Panc1 (cell line): ENCODE data around the gene SLC16A1. TPM values are rescaled to one million over a fixed set of nuclear protein-coding genes. Genes with fewer than 3 reads are reported as not detected.
"Not testable (repeated sequence)": the region's sequence is repeated elsewhere in the genome, so short reads cannot be mapped to it uniquely, and the experiment has no call there.

ENCODE experiments used
- ATAC-seq: fragments of 200-7000 bp; cut with Tn5 transposase; 2 replicates; pipeline ENCODE4 v1.9.1; 2020; ENCODE audit warnings: mild to moderate bottlenecking, moderate library complexity
- BruUV-seq: library from RNA; stranded (reverse); fragments of 400-500 nt; replicated peaks from 2 replicates; lab custom pipeline; 2021; lab: Mats Ljungman, UMichigan
- CTCF ChIA-PET: fragments of 300-600 bp; sonication (Branson Sonifier 250); formaldehyde crosslinking; loops from one replicate; lab custom pipeline; 2022; ENCODE audit warnings: antibody characterized with exemption; lab: Charles Lee
- POLR2A ChIA-PET: fragments of 300-600 bp; sonication (Branson Sonifier 250); formaldehyde crosslinking; loops from one replicate; lab custom pipeline; 2022; ENCODE audit warnings: antibody characterized with exemption; lab: Charles Lee
- DNase-seq: peaks from one replicate; pipeline ENCODE4 v3.0.0-alpha.2; 2010; ENCODE audit warnings: low read depth, low spot score
- H3K27ac ChIP-seq: 2 replicates; pipeline ENCODE4 v1.5.1; 2011; ENCODE audit warnings: mild to moderate bottlenecking, low read length, inconsistent platforms
- H3K27me3 ChIP-seq: fragments of 200-500 bp; sonication (Bioruptor generic); 2 replicates; pipeline ENCODE4 v1.6.0; 2014; ENCODE audit warnings: low read length, inconsistent platforms; ENCODE audit not compliant: control insufficient read depth, insufficient read depth
- H3K36me3 ChIP-seq: fragments of 200-500 bp; sonication (Bioruptor generic); 2 replicates; pipeline ENCODE4 v1.5.1; 2014; ENCODE audit warnings: inconsistent platforms, mild to moderate bottlenecking, low read length, moderate library complexity; ENCODE audit not compliant: control insufficient read depth, insufficient read depth
- H3K4me1 ChIP-seq: 2 replicates; pipeline ENCODE4 v1.5.1; 2011; ENCODE audit warnings: inconsistent platforms, mild to moderate bottlenecking, low read length, moderate library complexity; ENCODE audit not compliant: control insufficient read depth, insufficient read depth
- H3K4me3 ChIP-seq, 2 experiments: 2 replicates each; pipeline ENCODE4 v1.5.1; 2011 to 2012; ENCODE audit warnings: low read depth in 2 of 2, low read length in 2 of 2, mild to moderate bottlenecking in 2 of 2, inconsistent platforms in 1 of 2, moderate library complexity in 1 of 2
- H3K9me3 ChIP-seq: fragments of 200-500 bp; sonication (Bioruptor generic); 2 replicates; pipeline ENCODE4 v1.5.1; 2014; ENCODE audit warnings: low read depth, mild to moderate bottlenecking, inconsistent platforms, low read length, moderate library complexity; ENCODE audit not compliant: control insufficient read depth, insufficient read depth
- POLR2AphosphoS5 ChIP-seq: IDR thresholded peaks from 2 replicates; pipeline ENCODE4 v1.6.1; 2012; ENCODE audit warnings: mild to moderate bottlenecking, low read depth, low read length, moderate library complexity
- SIN3A ChIP-seq: IDR thresholded peaks from 2 replicates; pipeline ENCODE4 v1.6.1; 2012; ENCODE audit warnings: low read depth, mild to moderate bottlenecking, low read length, moderate library complexity, borderline replicate concordance; ENCODE audit not compliant: insufficient read depth
- TCF7L2 ChIP-seq: IDR thresholded peaks from 2 replicates; pipeline ENCODE4 v1.6.1; 2011; ENCODE audit warnings: mild to moderate bottlenecking, low read depth, low read length, inconsistent platforms
- in situ Hi-C: cut with HindIII; loops from 2 replicates; pipeline ENCODE4 v1.10.0; 2016; ENCODE audit warnings: low sequenced_read_pairs, low pct_unique_long_range_greater_than_20kb
- intact Hi-C: fragments of 100-400 bp; cut with micrococcal nuclease; formaldehyde crosslinking; loops from one replicate; pipeline ENCODE4 v1.10.0; 2022; ENCODE audit not compliant: unreplicated experiment
- total RNA-seq: library from RNA; stranded (reverse); gene quantifications from one replicate; pipeline ENCODE4 v1.2.1, GENCODE V29; 2021; ENCODE audit not compliant: unreplicated experiment
- TF ChIP-seq, protein P1 (sequence below): fragments of 450-650 bp; IDR thresholded peaks from 2 replicates; pipeline ENCODE4 v1.5.1; 2017; ENCODE audit warnings: mild to moderate bottlenecking
- TF ChIP-seq, protein P2 (sequence below), 2 experiments: IDR thresholded peaks; 2 replicates each; pipeline ENCODE4 v1.6.1; 2011 to 2012; ENCODE audit warnings: low read depth in 2 of 2, control low read depth in 1 of 2, low read length in 1 of 2, mild to moderate bottlenecking in 1 of 2, moderate library complexity in 1 of 2; ENCODE audit not compliant: insufficient read depth in 1 of 2

The SLC16A1 gene
- total RNA-seq, 1 experiment from 2014 or later, result 51.5 TPM

DNA sequence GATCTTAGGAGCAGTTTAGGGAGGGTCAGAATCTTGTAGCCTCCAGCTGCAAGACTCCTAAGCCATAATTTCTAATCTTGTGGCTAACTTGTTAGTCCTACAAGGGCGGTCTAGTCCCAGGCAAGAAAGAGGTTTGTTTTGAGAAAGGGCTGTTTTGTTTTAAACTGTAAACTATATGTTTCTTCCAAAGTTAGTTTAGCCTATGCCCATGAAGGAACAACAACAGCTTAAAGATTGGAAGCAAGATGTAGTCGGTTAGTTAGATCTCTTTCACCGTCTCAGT, 62.0 kb downstream of the SLC16A1 start:
- in situ Hi-C loops, result no loop called here
- no peaks in the 10 kb centered on the region for H3K4me1 ChIP-seq
- BruUV-seq, result no TSS peak
- ChIA-PET CTCF (no interaction called here), POLR2A (no interaction called here)
- H3K9me3 ChIP-seq, result no peaks in the 10 kb centered on the region
- no peak for DNase-seq
- no peaks in the 10 kb centered on the region for H3K27me3 ChIP-seq
- no peak overlapping the region for H3K4me3 ChIP-seq
- no peaks in the 10 kb centered on the region for H3K36me3 ChIP-seq
- no peak overlapping the region for H3K27ac ChIP-seq
- TF ChIP-seq TCF7L2, result no peak
- TF ChIP-seq, protein P1, sequence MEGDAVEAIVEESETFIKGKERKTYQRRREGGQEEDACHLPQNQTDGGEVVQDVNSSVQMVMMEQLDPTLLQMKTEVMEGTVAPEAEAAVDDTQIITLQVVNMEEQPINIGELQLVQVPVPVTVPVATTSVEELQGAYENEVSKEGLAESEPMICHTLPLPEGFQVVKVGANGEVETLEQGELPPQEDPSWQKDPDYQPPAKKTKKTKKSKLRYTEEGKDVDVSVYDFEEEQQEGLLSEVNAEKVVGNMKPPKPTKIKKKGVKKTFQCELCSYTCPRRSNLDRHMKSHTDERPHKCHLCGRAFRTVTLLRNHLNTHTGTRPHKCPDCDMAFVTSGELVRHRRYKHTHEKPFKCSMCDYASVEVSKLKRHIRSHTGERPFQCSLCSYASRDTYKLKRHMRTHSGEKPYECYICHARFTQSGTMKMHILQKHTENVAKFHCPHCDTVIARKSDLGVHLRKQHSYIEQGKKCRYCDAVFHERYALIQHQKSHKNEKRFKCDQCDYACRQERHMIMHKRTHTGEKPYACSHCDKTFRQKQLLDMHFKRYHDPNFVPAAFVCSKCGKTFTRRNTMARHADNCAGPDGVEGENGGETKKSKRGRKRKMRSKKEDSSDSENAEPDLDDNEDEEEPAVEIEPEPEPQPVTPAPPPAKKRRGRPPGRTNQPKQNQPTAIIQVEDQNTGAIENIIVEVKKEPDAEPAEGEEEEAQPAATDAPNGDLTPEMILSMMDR, result no peak
- TF ChIP-seq, protein P2, sequence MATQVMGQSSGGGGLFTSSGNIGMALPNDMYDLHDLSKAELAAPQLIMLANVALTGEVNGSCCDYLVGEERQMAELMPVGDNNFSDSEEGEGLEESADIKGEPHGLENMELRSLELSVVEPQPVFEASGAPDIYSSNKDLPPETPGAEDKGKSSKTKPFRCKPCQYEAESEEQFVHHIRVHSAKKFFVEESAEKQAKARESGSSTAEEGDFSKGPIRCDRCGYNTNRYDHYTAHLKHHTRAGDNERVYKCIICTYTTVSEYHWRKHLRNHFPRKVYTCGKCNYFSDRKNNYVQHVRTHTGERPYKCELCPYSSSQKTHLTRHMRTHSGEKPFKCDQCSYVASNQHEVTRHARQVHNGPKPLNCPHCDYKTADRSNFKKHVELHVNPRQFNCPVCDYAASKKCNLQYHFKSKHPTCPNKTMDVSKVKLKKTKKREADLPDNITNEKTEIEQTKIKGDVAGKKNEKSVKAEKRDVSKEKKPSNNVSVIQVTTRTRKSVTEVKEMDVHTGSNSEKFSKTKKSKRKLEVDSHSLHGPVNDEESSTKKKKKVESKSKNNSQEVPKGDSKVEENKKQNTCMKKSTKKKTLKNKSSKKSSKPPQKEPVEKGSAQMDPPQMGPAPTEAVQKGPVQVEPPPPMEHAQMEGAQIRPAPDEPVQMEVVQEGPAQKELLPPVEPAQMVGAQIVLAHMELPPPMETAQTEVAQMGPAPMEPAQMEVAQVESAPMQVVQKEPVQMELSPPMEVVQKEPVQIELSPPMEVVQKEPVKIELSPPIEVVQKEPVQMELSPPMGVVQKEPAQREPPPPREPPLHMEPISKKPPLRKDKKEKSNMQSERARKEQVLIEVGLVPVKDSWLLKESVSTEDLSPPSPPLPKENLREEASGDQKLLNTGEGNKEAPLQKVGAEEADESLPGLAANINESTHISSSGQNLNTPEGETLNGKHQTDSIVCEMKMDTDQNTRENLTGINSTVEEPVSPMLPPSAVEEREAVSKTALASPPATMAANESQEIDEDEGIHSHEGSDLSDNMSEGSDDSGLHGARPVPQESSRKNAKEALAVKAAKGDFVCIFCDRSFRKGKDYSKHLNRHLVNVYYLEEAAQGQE (IDR thresholded peaks at IDR 0.05; ENCODE audit: insufficient read depth in 1 of 2, low read depth in 2 of 2, low read length in 1 of 2), result no peak
- TF ChIP-seq SIN3A, result no peak
- no peak for TF ChIP-seq POLR2AphosphoS5
- ATAC-seq, result no peak
- intact Hi-C loops, result no loop called here

DNA sequence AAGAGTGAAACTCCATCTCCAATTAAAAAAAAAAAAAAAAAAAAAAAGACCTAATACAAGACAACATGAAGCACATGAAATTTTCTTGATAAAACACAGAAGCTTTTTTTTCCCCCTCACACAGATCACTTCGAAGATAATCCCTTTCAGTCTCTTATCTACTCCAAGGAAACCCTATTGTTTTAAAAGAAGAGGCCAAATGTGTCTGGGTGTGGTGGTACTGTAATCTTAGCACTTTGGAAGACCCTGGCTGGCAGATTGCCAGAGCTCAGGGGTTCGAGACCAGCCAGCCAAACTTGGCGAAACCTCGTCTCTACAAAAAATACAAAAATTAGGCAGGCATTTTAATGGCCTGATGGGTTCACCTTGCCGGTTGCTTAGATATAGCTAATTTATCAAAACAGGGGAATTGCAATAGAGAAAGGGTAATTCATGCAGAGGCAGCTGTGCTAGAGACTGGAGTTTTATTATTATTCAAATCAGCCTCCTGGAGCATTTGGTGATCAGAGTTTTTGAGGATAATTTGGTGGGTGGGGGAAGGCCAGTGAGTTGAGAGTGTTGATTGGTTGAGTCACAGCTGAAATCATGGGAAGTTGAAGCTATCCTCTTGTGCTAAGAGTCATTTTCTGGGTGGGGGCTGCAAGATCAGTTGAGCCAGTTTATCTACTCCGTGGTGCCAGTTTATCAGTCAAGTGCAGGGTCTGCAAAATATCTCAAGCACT, 62.5 kb downstream of the SLC16A1 start:
- no peaks in the 10 kb centered on the region for H3K27me3 ChIP-seq
- H3K4me3 ChIP-seq, result no peak overlapping the region
- DNase-seq, result no peak
- H3K27ac ChIP-seq, result no peak overlapping the region
- no peak for ATAC-seq
- POLR2A ChIA-PET, result no interaction called here
- CTCF ChIA-PET, result no interaction called here
- H3K36me3 ChIP-seq, result no peaks in the 10 kb centered on the region
- in situ Hi-C loops, result no loop called here
- no peaks in the 10 kb centered on the region for H3K9me3 ChIP-seq
- TF ChIP-seq, protein P1, result no peak
- TF ChIP-seq SIN3A (no peak), TCF7L2 (no peak), POLR2AphosphoS5 (no peak)
- TF ChIP-seq, protein P2 (IDR thresholded peaks at IDR 0.05; ENCODE audit: insufficient read depth in 1 of 2, low read depth in 2 of 2, low read length in 1 of 2), result no peak
- intact Hi-C loops, result no loop called here
- H3K4me1 ChIP-seq, result no peaks in the 10 kb centered on the region
- BruUV-seq, result no TSS peak

DNA sequence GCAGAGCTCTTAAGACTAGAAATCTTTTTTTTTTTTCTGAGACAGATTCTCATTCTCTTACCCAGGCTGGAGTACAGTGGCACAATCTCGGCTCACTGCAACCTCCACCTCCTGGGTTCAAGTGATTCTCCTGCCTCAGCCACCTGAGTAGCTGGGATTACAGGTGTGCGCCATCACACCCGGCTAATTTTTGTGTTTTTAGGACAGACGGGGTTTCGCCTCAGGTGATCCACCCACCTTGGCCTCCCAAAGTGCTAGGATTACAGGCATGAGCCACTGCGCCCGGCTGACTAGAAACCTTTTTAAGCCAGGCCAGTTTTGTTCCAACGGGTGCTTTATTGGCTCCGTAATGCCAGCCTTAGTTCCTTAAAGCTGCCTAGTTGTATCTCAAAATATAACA, 66.1 kb downstream of the SLC16A1 start:
- in situ Hi-C loops, intact Hi-C loops: not testable (repeated sequence)

More for the DNA sequence above, 66.1 kb downstream of the SLC16A1 start:
- H3K27me3 ChIP-seq, H3K4me1 ChIP-seq, H3K9me3 ChIP-seq, ATAC-seq, BruUV-seq, DNase-seq, H3K36me3 ChIP-seq, POLR2A ChIA-PET, H3K27ac ChIP-seq, H3K4me3 ChIP-seq, CTCF ChIA-PET: not testable (repeated sequence)
